ENCODE measurements around the gene GARIN6. TPM values are rescaled to one million over a fixed set of nuclear protein-coding genes. Genes with fewer than 3 reads are reported as not detected.

Gene GARIN6
- total RNA-seq, 1 donor from 2014 or later = not detected

- H3K9me3 Mint-ChIP-seq (ENCODE audit: unreplicated experiment) = no peaks in the 10 kb centered on the region
- TF ChIP-seq EZH2 (IDR thresholded peaks at IDR 0.05; ENCODE audit: insufficient read depth, low read length) (no peak), CTCF (IDR thresholded peaks at IDR 0.05; ENCODE audit: insufficient read depth, low read depth, low read length) (no peak)
- FAIRE-seq = no peak
Observed at GRCh38 chr12:99680276-99680675, 32.7 kb downstream of the GARIN6 start.

GRCh38 chr12:99686142-99686541 lies 38.6 kb downstream of the GARIN6 start:
- no peaks in the 10 kb centered on the region for H3K27me3 ChIP-seq (ENCODE audit: insufficient read depth, low read length)
- no peak for TF ChIP-seq EZH2 (IDR thresholded peaks at IDR 0.05; ENCODE audit: insufficient read depth, low read length)
- no peak for TF ChIP-seq CTCF (IDR thresholded peaks at IDR 0.05; ENCODE audit: insufficient read depth, low read depth, low read length)

More at GRCh38 chr12:99680276-99680675, 32.7 kb downstream of the GARIN6 start:
- Histone ChIP-seq H3K4me2 (ENCODE audit: low read length) (no peak overlapping the region), H3K79me2 (ENCODE audit: insufficient read depth, low read length) (no peaks in the 10 kb centered on the region), H3K27ac (ENCODE audit: low read depth, low read length) (no peak overlapping the region), H2AFZ (ENCODE audit: low read depth, low read length) (no peak overlapping the region), H3K4me3 (ENCODE audit: insufficient read depth, low read depth, low read length) (no peak overlapping the region), H3K9ac (ENCODE audit: low read length) (no peak overlapping the region), H3K9me3 (ENCODE audit: insufficient read depth, low read depth, low read length) (peaks cover 2% of the 10 kb centered on the region), H3K4me1 (ENCODE audit: insufficient read depth, low read length) (no peaks in the 10 kb centered on the region), H3K27me3 (ENCODE audit: insufficient read depth, low read length) (no peaks in the 10 kb centered on the region), H4K20me1 (ENCODE audit: insufficient read depth, low read length) (no peaks in the 10 kb centered on the region), H3K36me3 (ENCODE audit: insufficient read depth, low read length) (no peaks in the 10 kb centered on the region)
- H3K4me1 Mint-ChIP-seq (ENCODE audit: low read depth, unreplicated experiment) = no peaks in the 10 kb centered on the region
- no peak overlapping the region for H3K4me3 Mint-ChIP-seq (ENCODE audit: unreplicated experiment)
- no peaks in the 10 kb centered on the region for H3K36me3 Mint-ChIP-seq (ENCODE audit: low read depth, unreplicated experiment)
- H3K27ac Mint-ChIP-seq (ENCODE audit: unreplicated experiment) = no peak overlapping the region
- DNase-seq (ENCODE audit: low read depth) = no peak
- H3K27me3 Mint-ChIP-seq (ENCODE audit: low read depth, unreplicated experiment) = no peaks in the 10 kb centered on the region

GRCh38 chr12:99695050-99695449 lies 47.5 kb downstream of the GARIN6 start:
- Mint-ChIP-seq H3K9me3 (ENCODE audit: unreplicated experiment) (no peaks in the 10 kb centered on the region), H3K27ac (ENCODE audit: unreplicated experiment) (no peak overlapping the region), H3K36me3 (ENCODE audit: low read depth, unreplicated experiment) (no peaks in the 10 kb centered on the region), H3K4me1 (ENCODE audit: low read depth, unreplicated experiment) (no peaks in the 10 kb centered on the region), H3K4me3 (ENCODE audit: unreplicated experiment) (no peak overlapping the region), H3K27me3 (ENCODE audit: low read depth, unreplicated experiment) (no peaks in the 10 kb centered on the region)
- no peak overlapping the region for H3K4me3 ChIP-seq (ENCODE audit: insufficient read depth, low read depth, low read length)
- no peaks in the 10 kb centered on the region for H3K4me1 ChIP-seq (ENCODE audit: insufficient read depth, low read length)
- H2AFZ ChIP-seq (ENCODE audit: low read depth, low read length) = no peak overlapping the region
- TF ChIP-seq CTCF (IDR thresholded peaks at IDR 0.05; ENCODE audit: insufficient read depth, low read depth, low read length) = no peak
- no peak for TF ChIP-seq EZH2 (IDR thresholded peaks at IDR 0.05; ENCODE audit: insufficient read depth, low read length)
- no peak overlapping the region for H3K9ac ChIP-seq (ENCODE audit: low read length)
- no peaks in the 10 kb centered on the region for H4K20me1 ChIP-seq (ENCODE audit: insufficient read depth, low read length)
- no peaks in the 10 kb centered on the region for H3K27me3 ChIP-seq (ENCODE audit: insufficient read depth, low read length)
- FAIRE-seq = no peak
- H3K79me2 ChIP-seq (ENCODE audit: insufficient read depth, low read length) = no peaks in the 10 kb centered on the region
- H3K4me2 ChIP-seq (ENCODE audit: low read length) = no peak overlapping the region
- no peak for DNase-seq (ENCODE audit: low read depth)
- H3K36me3 ChIP-seq (ENCODE audit: insufficient read depth, low read length) = no peaks in the 10 kb centered on the region
- peaks cover 5% of the 10 kb centered on the region for H3K9me3 ChIP-seq (ENCODE audit: insufficient read depth, low read depth, low read length)
- no peak overlapping the region for H3K27ac ChIP-seq (ENCODE audit: low read depth, low read length)

More at GRCh38 chr12:99686142-99686541, 38.6 kb downstream of the GARIN6 start:
- H3K4me2 ChIP-seq (ENCODE audit: low read length) = no peak overlapping the region
- no peaks in the 10 kb centered on the region for H3K36me3 ChIP-seq (ENCODE audit: insufficient read depth, low read length)
- Mint-ChIP-seq H3K27ac (ENCODE audit: unreplicated experiment) (no peak overlapping the region), H3K4me1 (ENCODE audit: low read depth, unreplicated experiment) (no peaks in the 10 kb centered on the region), H3K4me3 (ENCODE audit: unreplicated experiment) (no peak overlapping the region), H3K9me3 (ENCODE audit: unreplicated experiment) (no peaks in the 10 kb centered on the region), H3K36me3 (ENCODE audit: low read depth, unreplicated experiment) (no peaks in the 10 kb centered on the region), H3K27me3 (ENCODE audit: low read depth, unreplicated experiment) (no peaks in the 10 kb centered on the region)
- no peak overlapping the region for H3K27ac ChIP-seq (ENCODE audit: low read depth, low read length)
- no peak for FAIRE-seq
- no peak overlapping the region for H3K4me3 ChIP-seq (ENCODE audit: insufficient read depth, low read depth, low read length)
- no peak overlapping the region for H3K9ac ChIP-seq (ENCODE audit: low read length)
- H2AFZ ChIP-seq (ENCODE audit: low read depth, low read length) = no peak overlapping the region
- peaks cover 5% of the 10 kb centered on the region for H3K9me3 ChIP-seq (ENCODE audit: insufficient read depth, low read depth, low read length)
- H3K4me1 ChIP-seq (ENCODE audit: insufficient read depth, low read length) = no peaks in the 10 kb centered on the region
- no peaks in the 10 kb centered on the region for H4K20me1 ChIP-seq (ENCODE audit: insufficient read depth, low read length)
- H3K79me2 ChIP-seq (ENCODE audit: insufficient read depth, low read length) = no peaks in the 10 kb centered on the region
- DNase-seq (ENCODE audit: low read depth) = no peak

Measured in astrocyte (in vitro differentiated cells and primary cell).